SH-SY5Y (cell line): ENCODE measurements around the gene RFPL4A.

ENCODE experiments used
- GATA2 ChIP-seq: IDR thresholded peaks from 2 replicates; pipeline ENCODE4 v1.6.1; 2011; ENCODE audit warnings: mild to moderate bottlenecking, low read depth, low read length
- GATA3 ChIP-seq: IDR thresholded peaks from 2 replicates; pipeline ENCODE4 v1.6.1; 2011; ENCODE audit warnings: low read depth, mild to moderate bottlenecking, low read length, moderate library complexity

- TF ChIP-seq GATA2 (no peak), GATA3 (no peak)
These were observed 45.9 kb upstream of the RFPL4A start for GRCh38 chr19:55712804-55713631.
